Measurements from ENCODE around the gene CKB. TPM values are rescaled to one million over a fixed set of nuclear protein-coding genes. Genes with fewer than 3 reads are reported as not detected.

The CKB gene
- total RNA-seq, 2 donors from 2014 or later = 546 to 707 TPM

DNA sequence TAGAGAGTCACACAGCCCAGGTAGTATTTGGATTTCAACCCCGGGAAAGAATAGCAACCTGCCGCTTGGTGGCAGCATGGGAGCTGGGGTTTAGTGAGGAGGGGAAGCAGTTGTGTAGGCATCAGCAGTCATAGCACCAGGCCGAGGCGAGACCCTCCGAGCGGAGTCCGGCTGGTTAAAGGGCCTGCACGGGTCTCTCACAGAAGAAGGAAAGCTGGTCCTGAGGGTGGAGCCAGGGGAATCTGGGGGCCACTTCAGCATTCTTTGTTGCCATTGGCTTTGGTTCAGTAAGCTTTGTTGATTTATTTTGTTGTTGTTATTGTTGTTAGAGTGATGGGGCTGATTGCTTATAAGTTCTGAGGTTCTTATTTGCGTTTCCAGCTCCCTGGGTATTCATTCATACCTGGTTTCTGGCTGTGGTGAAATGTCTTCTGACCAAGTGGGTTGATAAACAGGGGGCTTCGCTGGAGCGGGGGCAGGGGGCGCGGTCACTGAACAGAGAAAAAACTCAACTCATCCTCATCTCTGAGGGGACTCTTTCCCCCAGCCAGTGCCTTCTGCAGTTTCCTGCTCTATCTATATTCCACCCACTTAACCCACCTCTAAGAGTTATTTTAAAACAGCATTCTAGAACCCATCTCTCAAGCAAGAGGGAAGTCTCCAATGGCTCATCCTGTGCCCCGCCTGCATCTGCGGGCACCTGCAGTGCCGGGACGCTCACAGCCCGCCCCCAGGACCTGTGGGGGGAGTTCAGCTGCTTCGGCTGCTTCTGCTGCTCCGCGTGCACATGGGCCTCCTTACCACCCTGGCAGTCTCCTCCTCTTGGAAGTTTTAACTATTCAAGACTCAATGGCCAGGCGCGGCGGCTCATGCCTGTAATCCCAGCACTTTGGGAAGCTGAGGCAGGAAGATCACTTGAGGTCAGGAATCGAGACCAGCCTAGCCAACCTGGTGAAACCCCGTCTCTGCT, 11.6 kb downstream of the CKB start:
- no peaks in the 10 kb centered on the region for H3K9me3 ChIP-seq
- TF ChIP-seq, protein P1, sequence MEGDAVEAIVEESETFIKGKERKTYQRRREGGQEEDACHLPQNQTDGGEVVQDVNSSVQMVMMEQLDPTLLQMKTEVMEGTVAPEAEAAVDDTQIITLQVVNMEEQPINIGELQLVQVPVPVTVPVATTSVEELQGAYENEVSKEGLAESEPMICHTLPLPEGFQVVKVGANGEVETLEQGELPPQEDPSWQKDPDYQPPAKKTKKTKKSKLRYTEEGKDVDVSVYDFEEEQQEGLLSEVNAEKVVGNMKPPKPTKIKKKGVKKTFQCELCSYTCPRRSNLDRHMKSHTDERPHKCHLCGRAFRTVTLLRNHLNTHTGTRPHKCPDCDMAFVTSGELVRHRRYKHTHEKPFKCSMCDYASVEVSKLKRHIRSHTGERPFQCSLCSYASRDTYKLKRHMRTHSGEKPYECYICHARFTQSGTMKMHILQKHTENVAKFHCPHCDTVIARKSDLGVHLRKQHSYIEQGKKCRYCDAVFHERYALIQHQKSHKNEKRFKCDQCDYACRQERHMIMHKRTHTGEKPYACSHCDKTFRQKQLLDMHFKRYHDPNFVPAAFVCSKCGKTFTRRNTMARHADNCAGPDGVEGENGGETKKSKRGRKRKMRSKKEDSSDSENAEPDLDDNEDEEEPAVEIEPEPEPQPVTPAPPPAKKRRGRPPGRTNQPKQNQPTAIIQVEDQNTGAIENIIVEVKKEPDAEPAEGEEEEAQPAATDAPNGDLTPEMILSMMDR (IDR thresholded peaks at IDR 0.05) = no peak
- peaks cover 0 to 26% of the 10 kb centered on the region in 2 donors for H3K4me1 ChIP-seq
- no peak overlapping the region for H3K27ac ChIP-seq
- H3K36me3 ChIP-seq = peaks cover 26% of the 10 kb centered on the region
- H3K4me3 ChIP-seq = no peak overlapping the region
- no peak for DNase-seq (ENCODE audit: low spot score)
- no peaks in the 10 kb centered on the region for H3K27me3 ChIP-seq

DNA sequence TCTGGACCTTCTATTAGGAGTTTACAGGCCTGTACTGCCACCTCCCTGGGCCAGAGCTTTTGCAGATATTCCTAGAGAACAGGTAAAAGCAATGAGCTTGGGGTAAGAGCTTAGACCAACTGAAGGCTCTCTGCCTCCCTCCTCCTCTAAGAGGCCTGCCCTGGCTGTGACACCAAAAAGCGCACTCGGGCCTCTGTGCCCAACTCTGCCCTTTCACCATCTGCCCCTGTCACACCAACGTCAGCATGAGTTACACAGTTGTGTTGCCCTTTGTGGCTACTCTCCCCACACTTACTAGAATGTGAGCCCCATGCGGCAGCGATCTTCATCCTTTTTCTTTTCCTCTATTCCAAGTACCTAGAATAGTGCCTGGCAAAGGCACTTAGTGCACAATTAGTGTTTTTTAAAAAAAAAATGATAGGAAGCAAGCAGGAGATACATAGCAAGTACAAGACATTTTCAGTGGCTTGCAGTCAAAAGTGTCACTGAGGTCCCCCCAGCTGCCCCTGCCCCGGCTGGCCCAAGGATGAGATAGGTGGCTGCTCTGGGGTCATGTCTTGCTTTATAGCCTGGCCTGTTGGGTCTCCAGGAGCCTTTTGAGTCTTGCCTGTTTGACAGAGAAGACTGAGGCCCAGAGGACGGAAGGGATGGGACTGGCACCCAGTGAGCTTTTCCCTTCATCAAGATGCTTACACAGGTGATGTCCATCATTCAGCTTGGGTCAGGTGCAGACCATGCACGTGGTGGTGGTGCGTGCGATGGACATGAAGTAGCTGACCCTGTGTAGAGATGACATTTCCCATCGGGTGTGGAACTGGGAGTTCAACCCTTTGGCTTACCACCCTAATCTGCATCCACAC, 12.5 kb downstream of the CKB start:
- Histone ChIP-seq H3K4me1 (peaks cover 0 to 22% of the 10 kb centered on the region in 2 donors), H3K27me3 (no peaks in the 10 kb centered on the region), H3K36me3 (peaks cover 34% of the 10 kb centered on the region), H3K27ac (no peak overlapping the region), H3K4me3 (no peak overlapping the region), H3K9me3 (no peaks in the 10 kb centered on the region)
- TF ChIP-seq, protein P1 (IDR thresholded peaks at IDR 0.05) = no peak
- no peak for DNase-seq (ENCODE audit: low spot score)

- H3K27ac ChIP-seq = no peak overlapping the region
Observed at GRCh38 chr14:103508521-103509329, 13.9 kb downstream of the CKB start.

DNA sequence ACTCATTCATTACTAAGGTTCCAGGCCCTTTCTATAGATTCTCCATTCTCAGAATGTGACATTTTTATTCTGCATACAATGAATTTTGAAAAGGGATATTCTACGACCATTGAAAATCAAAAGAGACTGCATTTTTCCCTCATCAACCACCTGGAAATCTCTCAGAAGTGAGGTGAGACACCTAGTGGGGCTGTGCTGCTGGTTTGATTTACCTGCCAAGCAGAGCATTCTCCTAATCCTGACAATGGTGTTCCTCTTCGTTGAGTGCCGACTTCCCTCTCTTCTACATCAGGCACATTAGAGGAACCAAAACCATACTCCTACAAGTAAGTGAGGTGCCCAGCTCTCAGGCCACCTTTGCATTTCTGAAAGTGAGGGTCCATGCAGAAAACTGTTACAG, 14.9 kb downstream of the CKB start:
- TF ChIP-seq, protein P1 (IDR thresholded peaks at IDR 0.05) = no peak
- Histone ChIP-seq H3K27ac (no peak overlapping the region), H3K9me3 (no peaks in the 10 kb centered on the region), H3K36me3 (peaks cover 58% of the 10 kb centered on the region), H3K27me3 (no peaks in the 10 kb centered on the region), H3K4me3 (no peak overlapping the region), H3K4me1 (peaks cover 0 to 9% of the 10 kb centered on the region in 2 donors)
- DNase-seq (ENCODE audit: low spot score) = no peak

More at GRCh38 chr14:103508521-103509329, 13.9 kb downstream of the CKB start:
- TF ChIP-seq, protein P1 (IDR thresholded peaks at IDR 0.05) = no peak
- peaks cover 0 to 19% of the 10 kb centered on the region in 2 donors for H3K4me1 ChIP-seq
- H3K4me3 ChIP-seq = no peak overlapping the region
- H3K27me3 ChIP-seq = no peaks in the 10 kb centered on the region
- no peak for DNase-seq (ENCODE audit: low spot score)
- H3K9me3 ChIP-seq = no peaks in the 10 kb centered on the region
- peaks cover 48% of the 10 kb centered on the region for H3K36me3 ChIP-seq

DNA sequence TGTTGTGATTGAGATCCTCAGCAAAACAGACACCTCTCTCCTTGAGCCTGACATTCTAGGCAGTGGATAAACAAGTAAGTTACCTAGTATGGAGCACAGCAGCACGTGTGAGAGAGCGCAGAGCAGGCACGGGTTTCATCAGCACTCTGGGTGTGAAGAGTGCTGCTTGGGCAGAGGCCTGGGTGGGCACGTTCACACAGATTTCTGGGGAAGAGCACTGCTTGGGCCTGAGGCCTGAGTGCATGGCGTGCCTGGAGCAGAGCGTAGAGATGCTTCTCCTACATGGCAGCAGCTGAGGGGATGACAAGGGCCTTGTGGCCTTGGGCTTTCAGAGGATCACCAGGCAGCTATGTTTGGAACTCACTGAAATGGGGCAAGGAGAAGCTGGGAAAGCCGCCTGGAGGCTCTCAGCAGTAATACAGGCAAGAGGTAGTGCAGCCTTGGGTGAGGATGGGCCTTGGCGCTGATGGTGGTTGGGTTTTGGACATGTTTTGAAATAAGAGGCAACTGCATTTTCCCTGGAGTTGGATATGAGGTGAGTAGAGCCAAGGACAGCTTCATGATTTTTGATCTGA, 17.6 kb downstream of the CKB start:
- H3K36me3 ChIP-seq = peaks cover 67% of the 10 kb centered on the region
- TF ChIP-seq, protein P1 (IDR thresholded peaks at IDR 0.05) = no peak
- no peak overlapping the region for H3K27ac ChIP-seq
- no peak overlapping the region for H3K4me3 ChIP-seq
- no peak for DNase-seq (ENCODE audit: low spot score)
- no peaks in the 10 kb centered on the region for H3K27me3 ChIP-seq
- peaks cover 0 to 9% of the 10 kb centered on the region in 2 donors for H3K4me1 ChIP-seq
- H3K9me3 ChIP-seq = no peaks in the 10 kb centered on the region

All from right atrium auricular region (tissue), 2 donors.